HG03025 (cell line): ENCODE results near the gene CEP85L.

ENCODE experiments used
- ATAC-seq: cut with Tn5 transposase; IDR thresholded peaks from one replicate; pipeline ENCODE4 v1.9.1; 2021; ENCODE audit warnings: mild to moderate bottlenecking, moderate library complexity; ENCODE audit not compliant: unreplicated experiment, low FRiP score

CEP85L gene

DNA sequence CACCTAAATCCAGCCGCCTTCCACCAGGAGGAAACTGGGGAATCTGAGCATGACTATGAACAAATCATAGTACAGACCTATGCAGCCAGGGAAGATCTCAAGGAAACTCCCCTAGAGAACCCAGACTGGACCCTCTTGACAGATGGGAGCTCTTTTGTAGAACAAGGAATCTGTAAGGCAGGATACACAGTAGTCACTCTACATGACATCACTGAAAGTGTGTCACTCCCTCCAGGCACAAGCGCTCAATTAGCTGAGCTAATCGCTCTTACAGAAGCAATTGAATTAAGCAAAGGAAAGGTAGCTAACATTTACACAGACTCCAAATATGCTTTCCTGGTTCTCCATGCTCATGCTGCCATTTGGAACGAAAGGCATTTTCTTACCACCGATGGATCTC, 66.5 kb downstream of the CEP85L start:
- ATAC-seq = no peak

GRCh38 chr6:118581489-118581959, 69.9 kb downstream of the CEP85L start:
- ATAC-seq = no peak

- ATAC-seq = no peak
Observed at GRCh38 chr6:118580585-118581419, 70.6 kb downstream of the CEP85L start.

GRCh38 chr6:118579786-118580185, 71.6 kb downstream of the CEP85L start:
- no peak for ATAC-seq

- no peak for ATAC-seq
Observed at GRCh38 chr6:118578617-118579016, 72.8 kb downstream of the CEP85L start.

DNA sequence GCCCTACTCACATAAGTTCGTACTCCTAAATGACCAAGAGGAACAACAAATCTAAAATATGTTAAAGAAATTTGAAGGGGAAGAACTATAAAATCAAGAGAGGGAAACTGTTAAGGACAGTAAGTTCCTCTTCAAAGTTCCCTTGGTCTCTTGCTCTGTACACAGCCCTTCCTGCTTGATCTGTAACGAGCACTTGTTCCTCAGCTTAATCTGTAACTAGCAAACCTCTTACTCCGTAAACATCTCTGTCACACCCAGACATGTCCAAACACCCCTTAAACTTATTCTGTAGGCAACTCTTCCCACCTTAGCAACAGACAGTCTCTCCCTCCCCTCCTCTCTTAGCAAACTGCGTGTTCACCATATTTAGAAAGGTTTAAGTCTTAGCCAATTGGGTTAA, 73.4 kb downstream of the CEP85L start:
- ATAC-seq = no peak

GRCh38 chr6:118574051-118574865, 77.1 kb downstream of the CEP85L start:
- ATAC-seq = no peak

DNA sequence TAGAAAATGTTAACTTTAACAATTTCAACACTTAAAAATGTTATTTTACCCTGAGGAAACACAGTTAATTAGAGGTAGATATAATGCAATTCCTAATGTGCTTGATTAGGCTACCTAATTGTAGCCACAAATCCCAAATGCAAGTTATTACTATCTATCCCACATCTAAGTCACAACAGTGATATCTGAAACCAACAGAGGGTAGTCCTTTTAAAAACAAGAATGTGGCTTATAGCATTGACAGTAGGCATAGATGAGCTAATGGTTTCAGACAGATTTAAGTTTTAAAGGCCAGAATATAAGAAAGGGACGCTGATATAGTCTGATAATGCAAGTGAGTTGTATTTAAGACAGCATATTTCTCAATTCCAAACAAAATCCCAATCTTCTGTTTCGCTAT, 80.3 kb downstream of the CEP85L start:
- no peak for ATAC-seq

- no peak for ATAC-seq
Observed at GRCh38 chr6:118569498-118569897, 81.9 kb downstream of the CEP85L start.

- no peak for ATAC-seq
Observed at GRCh38 chr6:118567974-118568373, 83.4 kb downstream of the CEP85L start.

DNA sequence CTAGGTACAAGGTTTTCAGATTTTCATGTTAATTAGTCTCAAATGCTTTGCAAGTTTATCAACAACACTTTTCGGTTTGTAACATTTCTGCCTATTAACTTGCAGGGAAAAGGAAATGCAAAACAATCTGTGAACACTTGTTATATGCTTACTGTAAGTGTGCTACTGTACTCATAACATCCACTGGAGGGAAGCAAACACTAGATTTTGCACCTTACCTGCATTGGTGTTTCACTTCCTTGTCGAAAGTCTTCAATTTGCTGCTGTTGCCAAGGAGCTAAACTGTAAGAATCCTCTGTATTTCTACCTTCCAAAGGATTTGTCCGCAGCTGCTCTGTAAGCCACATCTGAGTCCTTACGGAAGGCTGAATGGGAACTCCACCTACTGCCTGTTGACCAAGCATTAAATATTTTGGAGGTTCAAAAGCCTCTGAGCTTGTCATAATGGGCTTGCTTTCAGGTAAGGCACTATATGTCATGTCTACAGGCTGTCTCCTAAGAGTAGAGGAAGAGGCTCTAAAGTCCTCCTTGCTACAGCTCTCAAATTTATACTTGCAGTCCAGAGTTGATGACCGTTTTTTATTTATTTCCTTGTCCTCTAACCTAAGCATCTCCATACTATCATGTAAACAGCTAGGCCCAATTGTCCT, 86.0 kb downstream of the CEP85L start:
- peak; percentile 99 for ATAC-seq

- no peak for ATAC-seq
Observed at GRCh38 chr6:118562959-118563358, 88.4 kb downstream of the CEP85L start.

GRCh38 chr6:118562248-118562647, 89.1 kb downstream of the CEP85L start:
- no peak for ATAC-seq

DNA sequence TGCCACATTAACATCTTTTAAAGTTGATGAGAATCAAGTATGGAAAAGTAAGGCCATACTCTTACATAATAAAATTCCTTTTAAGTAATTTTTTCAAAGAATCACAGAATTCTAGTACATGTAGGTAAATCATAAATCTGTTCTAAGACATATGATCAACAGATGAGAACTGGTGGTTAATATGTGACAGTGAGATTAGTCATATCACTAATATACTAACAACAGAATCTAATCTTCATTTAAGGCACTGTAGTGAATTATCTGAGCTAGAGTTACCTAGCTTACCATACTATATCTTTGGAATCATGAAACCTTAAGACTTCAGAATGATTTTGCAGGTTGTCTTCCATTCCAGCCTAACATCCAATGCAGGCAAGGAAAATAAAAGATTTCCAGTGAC, 91.7 kb downstream of the CEP85L start:
- ATAC-seq = no peak

GRCh38 chr6:118558464-118559217, 92.8 kb downstream of the CEP85L start:
- ATAC-seq = no peak

DNA sequence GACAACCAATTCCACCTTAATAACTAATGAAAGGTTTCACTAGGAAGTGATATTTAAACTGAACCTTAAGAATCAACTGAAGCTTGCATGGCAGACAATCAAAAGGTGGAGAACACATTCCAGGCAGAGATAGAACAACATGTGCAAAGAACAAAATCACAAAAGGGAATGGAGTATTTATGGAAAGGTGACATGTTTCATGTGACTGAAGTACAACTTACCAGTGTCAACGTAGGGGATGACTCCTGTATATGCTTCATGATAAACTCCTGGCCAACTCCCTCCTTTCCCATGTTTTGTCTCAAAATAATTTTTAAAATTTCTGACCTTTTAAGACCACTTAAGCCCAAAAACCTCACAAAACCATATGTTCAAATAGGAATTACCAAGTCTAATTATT, 96.7 kb downstream of the CEP85L start:
- ATAC-seq = no peak

DNA sequence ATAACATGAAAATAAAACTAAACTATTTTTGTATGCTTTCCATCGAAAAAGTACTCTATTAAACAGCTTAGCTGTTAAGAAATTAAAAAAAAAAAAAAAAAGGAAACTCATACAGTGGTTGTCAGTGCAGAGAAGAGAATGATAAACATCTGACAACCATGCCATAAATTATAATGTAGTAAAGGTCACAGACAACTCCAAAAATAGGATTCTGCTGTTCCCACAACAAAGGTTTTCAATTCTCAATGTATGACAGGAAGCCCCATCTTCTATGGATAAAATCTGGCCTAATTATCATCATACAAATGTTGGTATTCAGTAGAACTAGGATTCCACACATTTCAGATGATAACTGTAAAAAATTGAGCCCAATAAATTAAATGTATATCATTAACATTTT, 98.3 kb downstream of the CEP85L start:
- ATAC-seq = no peak

GRCh38 chr6:118551063-118552053, 100.0 kb downstream of the CEP85L start:
- ATAC-seq = peak; percentile 90

DNA sequence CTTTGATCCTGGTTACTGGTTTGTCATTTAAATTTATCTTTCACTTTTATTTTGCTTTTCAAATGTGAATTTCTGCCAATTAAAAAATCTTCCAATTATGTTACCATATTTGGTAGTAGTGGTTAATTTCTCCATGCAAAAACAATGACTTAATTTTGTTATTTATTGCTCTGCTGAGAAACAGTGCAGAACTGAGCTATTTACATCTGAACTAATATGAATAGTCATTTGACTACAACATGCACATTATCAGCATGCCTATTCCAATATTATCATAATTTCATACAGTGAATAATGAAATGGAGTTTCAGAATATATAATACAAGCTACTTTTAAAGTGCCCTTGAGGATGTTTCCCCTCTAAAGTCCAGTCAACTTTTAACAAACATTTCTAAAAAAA, 102.8 kb downstream of the CEP85L start:
- ATAC-seq = no peak
